IMR-90 (cell line): ENCODE measurements around the gene SPATA31C1. TPM values are rescaled to one million over a fixed set of nuclear protein-coding genes. Genes with fewer than 3 reads are reported as not detected.

Experiments used
- ATAC-seq: fragments of 200-7000 bp; cut with Tn5 transposase; 2 replicates; pipeline ENCODE4 v1.9.1; 2020; ENCODE audit warnings: low read depth, mild to moderate bottlenecking, moderate library complexity
- BruUV-seq: library from RNA; stranded (reverse); fragments of 400-500 nt; replicated peaks from 2 replicates; lab custom pipeline; 2021; lab: Mats Ljungman, UMichigan
- CTCF ChIA-PET: fragments of 300-600 bp; formaldehyde crosslinking; extraction: SDS; loops from one replicate; lab custom pipeline; 2021; ENCODE audit warnings: antibody characterized with exemption; lab: Yijun Ruan, JAX
- POLR2A ChIA-PET: fragments of 300-600 bp; sonication (Branson Sonifier 250); formaldehyde crosslinking; loops from one replicate; lab custom pipeline; 2022; ENCODE audit warnings: antibody characterized with exemption; ENCODE audit not compliant: unreplicated experiment; lab: Charles Lee
- DNase-seq: peaks from one replicate; pipeline ENCODE4 v3.0.0; 2013
- H2AFZ ChIP-seq: replicated peaks from 2 replicates; pipeline ENCODE3; 2013; ENCODE audit warnings: low read length, mild to moderate bottlenecking; ENCODE audit not compliant: poor library complexity
- H2AK5ac ChIP-seq: 2 replicates; pipeline ENCODE4 v1.6.1; 2013; ENCODE audit warnings: low read depth, low read length, inconsistent platforms
- H2AK9ac ChIP-seq: replicated peaks from 2 replicates; pipeline ENCODE3; 2013; ENCODE audit warnings: mild to moderate bottlenecking, low read depth, low read length, moderate library complexity; ENCODE audit not compliant: poor library complexity
- H2BK120ac ChIP-seq: 2 replicates; pipeline ENCODE4 v1.6.1; 2013; ENCODE audit warnings: low read depth, low read length, inconsistent platforms
- H2BK15ac ChIP-seq: 3 replicates; pipeline ENCODE4 v1.6.1; 2013; ENCODE audit warnings: low read depth, low read length, inconsistent platforms
- H2BK20ac ChIP-seq: 2 replicates; pipeline ENCODE4 v1.6.1; 2013; ENCODE audit warnings: low read depth, mild to moderate bottlenecking, inconsistent platforms, low read length, moderate library complexity
- H2BK5ac ChIP-seq: 2 replicates; pipeline ENCODE4 v1.6.1; 2013; ENCODE audit warnings: mild to moderate bottlenecking, low read depth, low read length, inconsistent platforms; ENCODE audit not compliant: poor library complexity, severe bottlenecking
- H3K14ac ChIP-seq: replicated peaks from 2 replicates; pipeline ENCODE4 v1.6.1; 2013; ENCODE audit warnings: low read depth, low read length, inconsistent platforms
- H3K18ac ChIP-seq: 2 replicates; pipeline ENCODE4 v1.6.1; 2013; ENCODE audit warnings: low read depth, low read length, control low read depth
- H3K23ac ChIP-seq: 2 replicates; pipeline ENCODE4 v1.6.1; 2013; ENCODE audit warnings: low read depth, low read length, inconsistent platforms
- H3K27ac ChIP-seq: 2 replicates; pipeline ENCODE4 v1.5.1; 2013; ENCODE audit warnings: mild to moderate bottlenecking, control low read depth, low read length; ENCODE audit not compliant: insufficient read depth
- H3K27me3 ChIP-seq: 2 replicates; pipeline ENCODE4 v1.6.1; 2013; ENCODE audit warnings: low read length; ENCODE audit not compliant: control insufficient read depth, insufficient read depth
- H3K36me3 ChIP-seq: 2 replicates; pipeline ENCODE4 v1.6.1; 2013; ENCODE audit warnings: low read length, mixed read lengths; ENCODE audit not compliant: control insufficient read depth, insufficient read depth
- H3K4ac ChIP-seq: 2 replicates; pipeline ENCODE4 v1.6.1; 2013; ENCODE audit warnings: low read depth, low read length, inconsistent platforms
- H3K4me1 ChIP-seq: 2 replicates; pipeline ENCODE4 v1.6.1; 2013; ENCODE audit warnings: low read length, mixed read lengths; ENCODE audit not compliant: control insufficient read depth, insufficient read depth
- H3K4me2 ChIP-seq: 2 replicates; pipeline ENCODE4 v1.6.1; 2013; ENCODE audit warnings: low read depth, mild to moderate bottlenecking, control low read depth, low read length, moderate library complexity
- H3K4me3 ChIP-seq: 2 replicates; pipeline ENCODE4 v1.5.1; 2013; ENCODE audit warnings: low read depth, mild to moderate bottlenecking, control low read depth, low read length, moderate library complexity; ENCODE audit not compliant: insufficient read depth
- H3K56ac ChIP-seq: 2 replicates; pipeline ENCODE4 v1.6.1; 2013; ENCODE audit warnings: low read length, inconsistent platforms; ENCODE audit not compliant: insufficient read depth; ENCODE audit errors: extremely low read depth
- H3K79me1 ChIP-seq, 2 experiments: 2 replicates each; pipeline ENCODE4 v1.6.1; 2013; ENCODE audit warnings: low read length in 2 of 2, inconsistent platforms in 1 of 2, low read depth in 1 of 2
- H3K9ac ChIP-seq: 2 replicates; pipeline ENCODE4 v1.6.1; 2013; ENCODE audit warnings: low read depth, low read length, control low read depth
- H3K9me1 ChIP-seq: 2 replicates; pipeline ENCODE4 v1.6.1; 2013; ENCODE audit warnings: low read length, inconsistent platforms; ENCODE audit not compliant: insufficient read depth
- H3K9me3 ChIP-seq: 2 replicates; pipeline ENCODE4 v1.6.1; 2013; ENCODE audit warnings: low read length; ENCODE audit not compliant: control insufficient read depth, insufficient read depth
- H4K20me1 ChIP-seq: 2 replicates; pipeline ENCODE4 v1.6.1; 2013; ENCODE audit warnings: low read length, inconsistent platforms; ENCODE audit not compliant: insufficient read depth
- H4K5ac ChIP-seq: 2 replicates; pipeline ENCODE4 v1.6.1; 2013; ENCODE audit warnings: mild to moderate bottlenecking, low read depth, low read length, control low read depth
- H4K8ac ChIP-seq, 2 experiments: 2 replicates each; pipeline ENCODE4 v1.6.1; 2013; ENCODE audit warnings: low read depth in 2 of 2, low read length in 2 of 2, control low read depth in 1 of 2, inconsistent platforms in 1 of 2
- H4K91ac ChIP-seq: 2 replicates; pipeline ENCODE4 v1.6.1; 2013; ENCODE audit warnings: low read depth, low read length, inconsistent platforms; ENCODE audit not compliant: insufficient read depth
- BHLHE40 ChIP-seq: fragments of 150-350 bp; IDR thresholded peaks from 2 replicates; pipeline ENCODE4 v1.6.1; 2016; ENCODE audit warnings: mild to moderate bottlenecking, low read depth, low read length
- CEBPB ChIP-seq: IDR thresholded peaks from 2 replicates; pipeline ENCODE4 v1.6.1; 2012; ENCODE audit warnings: low read depth, low read length, improper control_type of control experiment
- CHD1 ChIP-seq: IDR thresholded peaks from 2 replicates; pipeline ENCODE4 v1.6.1; 2012; ENCODE audit warnings: low read depth, low read length, improper control_type of control experiment
- ELK1 ChIP-seq: fragments of 150-350 bp; IDR thresholded peaks from 2 replicates; pipeline ENCODE4 v1.6.1; 2016; ENCODE audit warnings: low read depth, mild to moderate bottlenecking, low read length, moderate library complexity, borderline replicate concordance
- FOS ChIP-seq: fragments of 150-350 bp; IDR thresholded peaks from 2 replicates; pipeline ENCODE4 v1.6.1; 2016; ENCODE audit warnings: low read depth, low read length
- MAFK ChIP-seq: IDR thresholded peaks from 2 replicates; pipeline ENCODE4 v1.6.1; 2012; ENCODE audit warnings: low read depth, low read length, improper control_type of control experiment
- MAZ ChIP-seq: IDR thresholded peaks from 2 replicates; pipeline ENCODE4 v1.6.1; 2012; ENCODE audit warnings: low read depth, mild to moderate bottlenecking, low read length, improper control_type of control experiment, moderate library complexity, borderline replicate concordance
- MXI1 ChIP-seq: IDR thresholded peaks from 2 replicates; pipeline ENCODE4 v1.6.1; 2012; ENCODE audit warnings: low read depth, mild to moderate bottlenecking, low read length, moderate library complexity, borderline replicate concordance
- NFE2L2 ChIP-seq: fragments of 150-350 bp; IDR thresholded peaks from 2 replicates; pipeline ENCODE4 v1.6.1; 2016; ENCODE audit warnings: low read depth, mild to moderate bottlenecking, low read length
- POLR2A ChIP-seq: IDR thresholded peaks from 2 replicates; pipeline ENCODE4 v1.6.1; 2012; ENCODE audit warnings: mild to moderate bottlenecking, low read depth, low read length
- RAD21 ChIP-seq: IDR thresholded peaks from 2 replicates; pipeline ENCODE4 v1.6.1; 2012; ENCODE audit warnings: low read length, improper control_type of control experiment
- RCOR1 ChIP-seq: IDR thresholded peaks from 2 replicates; pipeline ENCODE4 v1.6.1; 2012; ENCODE audit warnings: mild to moderate bottlenecking, low read length, improper control_type of control experiment; ENCODE audit not compliant: insufficient replicate concordance
- RFX5 ChIP-seq: IDR thresholded peaks from 2 replicates; pipeline ENCODE4 v1.8.0; 2012; ENCODE audit warnings: low read depth, mild to moderate bottlenecking, low read length, moderate library complexity
- SMC3 ChIP-seq: fragments of 150-350 bp; IDR thresholded peaks from 2 replicates; pipeline ENCODE4 v1.6.1; 2016; ENCODE audit warnings: low read depth, mild to moderate bottlenecking, antibody characterized with exemption, low read length, moderate library complexity
- USF2 ChIP-seq: fragments of 150-350 bp; IDR thresholded peaks from 2 replicates; pipeline ENCODE4 v1.6.1; 2017; ENCODE audit warnings: mild to moderate bottlenecking, antibody characterized with exemption, low read length, low read depth
- WGBS, 2 experiments: methylation state at CpG; one replicate each; pipeline versions ENCODE4 v1.1.5 to v1.1.7; 2013; ENCODE audit warnings: missing lambda C conversion rate in 2 of 2; ENCODE audit not compliant: insufficient read length in 1 of 2; ENCODE audit errors: extremely low coverage in 2 of 2; 5-methylcytosine and 5-hydroxymethylcytosine counted together
- dilution Hi-C: fragments of 300-500 bp; cut with HindIII; formaldehyde crosslinking; loops from one replicate; pipeline ENCODE4 v1.14.3; 2018; ENCODE audit warnings: low sequenced_read_pairs; ENCODE audit not compliant: unreplicated experiment
- in situ Hi-C: fragments of 300-500 bp; cut with MboI; formaldehyde crosslinking; loops from 3 replicates; pipeline ENCODE4 v1.14.3; 2019; ENCODE audit warnings: low sequenced_read_pairs, inconsistent platforms, mixed read lengths
- intact Hi-C: fragments of 100-400 bp; cut with micrococcal nuclease; formaldehyde crosslinking; loops from 2 replicates; pipeline ENCODE4 v1.10.0; 2022
- polyA plus RNA-seq, 3 experiments: library from polyadenylated mRNA; depleted of rRNA; stranded (reverse); fragments of >200 nt; gene quantifications; 2 replicates each; pipeline ENCODE4 v1.2.3, GENCODE V29; 2012; ENCODE audit warnings: low replicate concordance in 1 of 3
- total RNA-seq: library from RNA; depleted of rRNA; stranded (reverse); fragments of >200 nt; gene quantifications from 2 replicates; pipeline ENCODE4 v1.2.3, GENCODE V29; 2012
- TF ChIP-seq, protein P1 (sequence below): conservative IDR thresholded peaks from 2 replicates; pipeline ENCODE4 v1.5.1; 2012; ENCODE audit warnings: mild to moderate bottlenecking, low read depth, low read length, improper control_type of control experiment

The SPATA31C1 gene
- total and polyA plus RNA-seq, 2 of the 4 experiments (the other 2 are of a cell fraction) = not detected

DNA sequence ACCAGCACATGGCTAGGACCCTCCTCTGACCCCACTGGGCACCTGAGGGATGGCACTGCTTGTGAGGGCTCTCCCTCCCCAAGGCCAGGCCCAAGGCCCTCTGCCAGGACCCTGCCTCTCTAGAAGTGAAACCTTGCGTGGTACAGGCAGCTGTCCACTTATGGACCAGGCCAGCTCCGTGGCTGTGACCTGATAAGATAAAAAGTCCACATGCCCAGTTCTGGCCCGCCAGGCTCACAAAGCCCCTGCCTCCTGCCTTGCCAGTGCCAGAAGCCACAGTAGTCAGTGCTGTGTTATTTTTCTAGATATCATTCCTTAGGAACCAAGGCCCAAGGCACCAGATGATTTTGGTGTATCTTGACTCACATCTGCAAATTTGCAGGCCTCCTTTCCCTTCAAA, 49.1 kb upstream of the SPATA31C1 start:
- no TSS peak for BruUV-seq
- no peak overlapping the region for H2BK5ac ChIP-seq
- no peak overlapping the region for H4K8ac ChIP-seq
- CTCF ChIA-PET = no interaction called here
- in situ Hi-C loops (no loop called here), dilution Hi-C loops (no loop called here), intact Hi-C loops (no loop called here)
- H3K9me1 ChIP-seq = peaks cover 22% of the 10 kb centered on the region
- no peaks in the 10 kb centered on the region for H3K36me3 ChIP-seq
- ATAC-seq (no peak), DNase-seq (no peak)
- no peak overlapping the region for H4K91ac ChIP-seq
- H2AK5ac ChIP-seq = 0 out of 2 replicates have a peak overlapping the region, but pooled peaks have one; percentile 10
- no peaks in the 10 kb centered on the region for H3K79me1 ChIP-seq
- no peak overlapping the region for H3K56ac ChIP-seq
- no peak overlapping the region for H3K18ac ChIP-seq
- no peak overlapping the region for H3K27ac ChIP-seq
- H3K4me2 ChIP-seq = no peak overlapping the region
- no peak overlapping the region for H4K5ac ChIP-seq
- no peak overlapping the region for H3K4me3 ChIP-seq
- 94% methylated on average over 3 of the region's 3 CpGs; no CpG with 5 or more reads in 1 of the 2 experiments for WGBS, 2 experiments
- TF ChIP-seq USF2 = no peak
- no peak for TF ChIP-seq MXI1
- no peak for TF ChIP-seq POLR2A
- TF ChIP-seq MAFK = no peak
- no peak for TF ChIP-seq CHD1
- TF ChIP-seq FOS = no peak
- no peak for TF ChIP-seq MAZ
- TF ChIP-seq RFX5 = no peak
- TF ChIP-seq, protein P1, sequence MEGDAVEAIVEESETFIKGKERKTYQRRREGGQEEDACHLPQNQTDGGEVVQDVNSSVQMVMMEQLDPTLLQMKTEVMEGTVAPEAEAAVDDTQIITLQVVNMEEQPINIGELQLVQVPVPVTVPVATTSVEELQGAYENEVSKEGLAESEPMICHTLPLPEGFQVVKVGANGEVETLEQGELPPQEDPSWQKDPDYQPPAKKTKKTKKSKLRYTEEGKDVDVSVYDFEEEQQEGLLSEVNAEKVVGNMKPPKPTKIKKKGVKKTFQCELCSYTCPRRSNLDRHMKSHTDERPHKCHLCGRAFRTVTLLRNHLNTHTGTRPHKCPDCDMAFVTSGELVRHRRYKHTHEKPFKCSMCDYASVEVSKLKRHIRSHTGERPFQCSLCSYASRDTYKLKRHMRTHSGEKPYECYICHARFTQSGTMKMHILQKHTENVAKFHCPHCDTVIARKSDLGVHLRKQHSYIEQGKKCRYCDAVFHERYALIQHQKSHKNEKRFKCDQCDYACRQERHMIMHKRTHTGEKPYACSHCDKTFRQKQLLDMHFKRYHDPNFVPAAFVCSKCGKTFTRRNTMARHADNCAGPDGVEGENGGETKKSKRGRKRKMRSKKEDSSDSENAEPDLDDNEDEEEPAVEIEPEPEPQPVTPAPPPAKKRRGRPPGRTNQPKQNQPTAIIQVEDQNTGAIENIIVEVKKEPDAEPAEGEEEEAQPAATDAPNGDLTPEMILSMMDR = no peak
- TF ChIP-seq SMC3 = no peak
- no peak for TF ChIP-seq ELK1
- no peak for TF ChIP-seq NFE2L2
- no peak for TF ChIP-seq CEBPB
- TF ChIP-seq RCOR1 = no peak
- no peak for TF ChIP-seq BHLHE40
- TF ChIP-seq RAD21 = no peak
- H3K4me1 ChIP-seq = peaks cover 24% of the 10 kb centered on the region
- no peak overlapping the region for H3K9ac ChIP-seq
- H4K20me1 ChIP-seq = no peaks in the 10 kb centered on the region
- POLR2A ChIA-PET = no interaction called here
- no peak overlapping the region for H2BK120ac ChIP-seq
- H2BK20ac ChIP-seq = no peak overlapping the region
- no peaks in the 10 kb centered on the region for H3K9me3 ChIP-seq
- no peak overlapping the region for H3K4ac ChIP-seq
- H3K27me3 ChIP-seq = no peaks in the 10 kb centered on the region
- no peak overlapping the region for H3K14ac ChIP-seq
- H2AFZ ChIP-seq = peak overlapping the region; percentile 55
- H2BK15ac ChIP-seq = 0 out of 3 replicates have a peak overlapping the region, but pooled peaks have one; percentile 22
- H3K23ac ChIP-seq = no peak overlapping the region
- no peak overlapping the region for H2AK9ac ChIP-seq
